HEK293 (cell line): ENCODE measurements around the gene CALML4.

ENCODE experiments used
- CTCF ChIA-PET: fragments of 350-600 bp; formaldehyde crosslinking; extraction: SDS; loops from one replicate; lab custom pipeline; 2021; ENCODE audit warnings: antibody characterized with exemption; lab: Yijun Ruan, JAX
- POLR2A ChIA-PET: fragments of 300-600 bp; formaldehyde crosslinking; extraction: SDS; loops from one replicate; lab custom pipeline; 2020; ENCODE audit warnings: antibody characterized with exemption, inconsistent platforms; lab: Yijun Ruan, JAX
- H3K27ac ChIP-seq: fragments of 200-500 bp; sonication (Bioruptor generic); 2 replicates; pipeline ENCODE4 v1.5.1; 2014; ENCODE audit warnings: low read depth, low read length, control low read depth, inconsistent platforms; ENCODE audit errors: extremely low read depth
- H3K36me3 ChIP-seq, 2 experiments: fragments of 200-500 bp in 1 of 2; sonication (Bioruptor generic) in 1 of 2; 1 replicate in 1 of 2; 2 replicates in 1 of 2; pipeline ENCODE4 v1.5.1; 2014 to 2017; ENCODE audit warnings: inconsistent platforms in 2 of 2, low read length in 2 of 2; ENCODE audit not compliant: control insufficient read depth in 2 of 2, insufficient read depth in 1 of 2
- H3K4me1 ChIP-seq: fragments of 200-500 bp; sonication (Bioruptor generic); 2 replicates; pipeline ENCODE4 v1.5.1; 2014; ENCODE audit warnings: mild to moderate bottlenecking, low read length, inconsistent platforms; ENCODE audit not compliant: control insufficient read depth, insufficient read depth
- H3K4me3 ChIP-seq: 2 replicates; pipeline ENCODE4 v1.5.1; 2011; ENCODE audit warnings: low read depth, mild to moderate bottlenecking, control low read depth, low read length, moderate library complexity
- H3K9me3 ChIP-seq: fragments of 200-500 bp; sonication (Bioruptor generic); 2 replicates; pipeline ENCODE4 v1.5.1; 2014; ENCODE audit warnings: low read depth, low read length, inconsistent platforms; ENCODE audit not compliant: control insufficient read depth, insufficient read depth
- EGR2 ChIP-seq: fragments of 450-650 bp; formaldehyde crosslinking; IDR thresholded peaks from 2 replicates; pipeline ENCODE4 v1.5.1; 2016; ENCODE audit warnings: low read depth, missing biosample characterization, missing genetic modification characterization
- GLIS2 ChIP-seq: fragments of 450-650 bp; formaldehyde crosslinking; IDR thresholded peaks from 2 replicates; pipeline ENCODE4 v1.5.1; 2016; ENCODE audit warnings: missing biosample characterization, missing genetic modification characterization
- KLF9 ChIP-seq: fragments of 450-650 bp; formaldehyde crosslinking; IDR thresholded peaks from 2 replicates; pipeline ENCODE4 v1.5.1; 2016; ENCODE audit warnings: missing biosample characterization, missing genetic modification characterization, low read depth
- SCRT1 ChIP-seq: fragments of 450-650 bp; formaldehyde crosslinking; IDR thresholded peaks from 2 replicates; pipeline ENCODE4 v1.5.1; 2016; ENCODE audit warnings: missing biosample characterization, missing genetic modification characterization, borderline replicate concordance
- SP2 ChIP-seq: fragments of 450-650 bp; formaldehyde crosslinking; IDR thresholded peaks from 2 replicates; pipeline ENCODE4 v1.5.1; 2016; ENCODE audit warnings: missing biosample characterization, missing genetic modification characterization
- YY1 ChIP-seq: fragments of 450-650 bp; formaldehyde crosslinking; IDR thresholded peaks from 2 replicates; pipeline ENCODE4 v1.5.1; 2018; ENCODE audit warnings: missing biosample characterization, missing genetic modification characterization
- ZBTB1 ChIP-seq: fragments of 450-650 bp; formaldehyde crosslinking; IDR thresholded peaks from 2 replicates; pipeline ENCODE4 v1.5.1; 2016; ENCODE audit warnings: missing biosample characterization, missing genetic modification characterization
- ZBTB10 ChIP-seq: fragments of 450-650 bp; formaldehyde crosslinking; IDR thresholded peaks from 2 replicates; pipeline ENCODE4 v1.5.1; 2016; ENCODE audit warnings: missing biosample characterization, missing genetic modification characterization
- ZBTB6 ChIP-seq: fragments of 450-650 bp; formaldehyde crosslinking; IDR thresholded peaks from 2 replicates; pipeline ENCODE4 v1.5.1; 2017; ENCODE audit warnings: missing biosample characterization, missing genetic modification characterization
- ZFHX2 ChIP-seq: fragments of 450-650 bp; formaldehyde crosslinking; conservative IDR thresholded peaks from 2 replicates; pipeline ENCODE4 v1.5.1; 2016; ENCODE audit warnings: missing biosample characterization, missing genetic modification characterization
- ZFP3 ChIP-seq: fragments of 450-650 bp; formaldehyde crosslinking; IDR thresholded peaks from 2 replicates; pipeline ENCODE4 v1.5.1; 2016; ENCODE audit warnings: low read depth, missing biosample characterization, missing genetic modification characterization
- ZIC2 ChIP-seq: fragments of 450-650 bp; formaldehyde crosslinking; IDR thresholded peaks from 2 replicates; pipeline ENCODE4 v1.5.1; 2016; ENCODE audit warnings: missing biosample characterization, missing genetic modification characterization
- ZNF114 ChIP-seq: fragments of 450-650 bp; formaldehyde crosslinking; IDR thresholded peaks from 2 replicates; pipeline ENCODE4 v1.5.0; 2017; ENCODE audit warnings: missing biosample characterization, missing genetic modification characterization
- ZNF155 ChIP-seq: fragments of 450-650 bp; formaldehyde crosslinking; IDR thresholded peaks from 2 replicates; pipeline ENCODE4 v1.5.1; 2016; ENCODE audit warnings: missing biosample characterization, missing genetic modification characterization
- ZNF157 ChIP-seq: fragments of 450-650 bp; formaldehyde crosslinking; IDR thresholded peaks from 2 replicates; pipeline ENCODE4 v1.5.1; 2016; ENCODE audit warnings: missing biosample characterization, missing genetic modification characterization
- ZNF248 ChIP-seq: fragments of 450-650 bp; formaldehyde crosslinking; IDR thresholded peaks from 2 replicates; pipeline ENCODE4 v1.5.1; 2017; ENCODE audit warnings: missing biosample characterization, missing genetic modification characterization
- ZNF274 ChIP-seq, 2 experiments: fragments of 200-500 bp in 1 of 2; fragments of 450-650 bp in 1 of 2; sonication (Bioruptor generic) in 1 of 2; formaldehyde crosslinking in 1 of 2; IDR thresholded peaks; 2 replicates each; pipeline versions ENCODE4 v1.5.1 to v1.6.1; 2014 to 2016; ENCODE audit warnings: borderline replicate concordance in 1 of 2, inconsistent platforms in 1 of 2, low read length in 1 of 2, missing biosample characterization in 1 of 2, missing genetic modification characterization in 1 of 2
- ZNF335 ChIP-seq: fragments of 450-650 bp; formaldehyde crosslinking; conservative IDR thresholded peaks from 2 replicates; pipeline ENCODE4 v1.5.1; 2016; ENCODE audit warnings: missing biosample characterization, missing genetic modification characterization
- ZNF394 ChIP-seq: fragments of 450-650 bp; formaldehyde crosslinking; IDR thresholded peaks from 2 replicates; pipeline ENCODE4 v1.5.1; 2016; ENCODE audit warnings: missing biosample characterization, missing genetic modification characterization, mild to moderate bottlenecking, moderate library complexity, borderline replicate concordance
- ZNF488 ChIP-seq: fragments of 450-650 bp; formaldehyde crosslinking; IDR thresholded peaks from 2 replicates; pipeline ENCODE4 v1.5.1; 2016; ENCODE audit warnings: missing biosample characterization, missing genetic modification characterization
- ZNF629 ChIP-seq: fragments of 450-650 bp; formaldehyde crosslinking; IDR thresholded peaks from 2 replicates; pipeline ENCODE4 v1.5.1; 2017; ENCODE audit warnings: missing biosample characterization, missing genetic modification characterization
- ZNF639 ChIP-seq: fragments of 450-650 bp; formaldehyde crosslinking; IDR thresholded peaks from 2 replicates; pipeline ENCODE4 v1.5.1; 2016; ENCODE audit warnings: missing biosample characterization, missing genetic modification characterization
- ZNF654 ChIP-seq: fragments of 450-650 bp; formaldehyde crosslinking; IDR thresholded peaks from 2 replicates; pipeline ENCODE4 v1.5.1; 2016; ENCODE audit warnings: low read depth, missing biosample characterization, missing genetic modification characterization
- ZNF837 ChIP-seq: fragments of 450-650 bp; formaldehyde crosslinking; IDR thresholded peaks from 2 replicates; pipeline ENCODE4 v1.5.1; 2016; ENCODE audit warnings: missing biosample characterization, missing genetic modification characterization

Gene CALML4

GRCh38 chr15:68200016-68200861 lies 4.9 kb downstream of the CALML4 start (continued):
- TF ChIP-seq ZNF274 (IDR thresholded peaks at IDR 0.05; ENCODE audit: low read length), result no peak
- no peak for TF ChIP-seq ZNF274 (tag by site-specific recombination; IDR thresholded peaks at IDR 0.05; ENCODE audit: borderline replicate concordance)
- no peak for TF ChIP-seq ZBTB6 (tag by site-specific recombination)
- no peak for TF ChIP-seq ZFP3 (tag by site-specific recombination)
- TF ChIP-seq EGR2 (tag by site-specific recombination), result 0 out of 2 replicates have a peak, but pooled peaks have one; percentile 8
- TF ChIP-seq ZNF335 (tag by site-specific recombination), result no peak
- no peak for TF ChIP-seq ZNF629 (tag by site-specific recombination)
- TF ChIP-seq ZNF157 (tag by site-specific recombination), result no peak
- TF ChIP-seq SCRT1 (tag by site-specific recombination), result no peak
- TF ChIP-seq ZFHX2, result peak; percentile 30
- TF ChIP-seq SP2 (tag by site-specific recombination), result no peak
- no peak for TF ChIP-seq ZBTB1 (tag by site-specific recombination)
- no peak for TF ChIP-seq ZNF394 (tag by site-specific recombination)
- TF ChIP-seq ZIC2 (tag by site-specific recombination), result peak; percentile 66
- TF ChIP-seq KLF9 (tag by site-specific recombination), result no peak
- TF ChIP-seq ZNF639, result no peak
- TF ChIP-seq, all 188 proteins: peak for 4

GRCh38 chr15:68199340-68199739 lies 5.8 kb downstream of the CALML4 start:
- Histone ChIP-seq H3K36me3 (peaks cover 0 to 18% of the 10 kb centered on the region in 2 experiments; a peak in 2 of 3 replicates), H3K4me1 (no peaks in the 10 kb centered on the region), H3K9me3 (no peaks in the 10 kb centered on the region), H3K4me3 (no peak overlapping the region), H3K27ac (no peak overlapping the region)
- POLR2A ChIA-PET, result no interaction called here
- peak; percentile 47 for TF ChIP-seq GLIS2 (tag by site-specific recombination)
- TF ChIP-seq ZIC2 (tag by site-specific recombination), result peak; percentile 47
- TF ChIP-seq ZNF114, result no peak
- TF ChIP-seq, all 188 proteins: peak for 2
- CTCF ChIA-PET, result interaction anchor here (0.7 kb wide), 1 partner anchor 124 kb away, joined by 3 read pairs; no protein-coding TSS in a partner anchor

- CTCF ChIA-PET, result no interaction called here
- H3K4me1 ChIP-seq, result no peaks in the 10 kb centered on the region
Measured at GRCh38 chr15:68197661-68198437, 7.3 kb downstream of the CALML4 start.

More at GRCh38 chr15:68197661-68198437, 7.3 kb downstream of the CALML4 start:
- Histone ChIP-seq H3K4me3 (no peak overlapping the region), H3K27ac (no peak overlapping the region), H3K9me3 (no peaks in the 10 kb centered on the region), H3K36me3 (peaks cover 0 to 32% of the 10 kb centered on the region in 2 experiments)
- TF ChIP-seq ZBTB10 (tag by site-specific recombination) (no peak), ZNF488 (tag by site-specific recombination) (no peak), GLIS2 (tag by site-specific recombination) (peak; percentile 27; the same call in 1 of the 2 replicates), ZNF654 (no peak), ZNF837 (no peak), ZNF155 (tag by site-specific recombination) (no peak), ZNF248 (tag by site-specific recombination) (no peak), YY1 (no peak)
- POLR2A ChIA-PET, result no interaction called here
